HG03103 (cell line): ENCODE data around the gene RBFOX1.

Source experiments
- ATAC-seq: cut with Tn5 transposase; IDR thresholded peaks from one replicate; pipeline ENCODE4 v1.9.1; 2021; ENCODE audit warnings: low read depth; ENCODE audit not compliant: unreplicated experiment

RBFOX1 gene

DNA sequence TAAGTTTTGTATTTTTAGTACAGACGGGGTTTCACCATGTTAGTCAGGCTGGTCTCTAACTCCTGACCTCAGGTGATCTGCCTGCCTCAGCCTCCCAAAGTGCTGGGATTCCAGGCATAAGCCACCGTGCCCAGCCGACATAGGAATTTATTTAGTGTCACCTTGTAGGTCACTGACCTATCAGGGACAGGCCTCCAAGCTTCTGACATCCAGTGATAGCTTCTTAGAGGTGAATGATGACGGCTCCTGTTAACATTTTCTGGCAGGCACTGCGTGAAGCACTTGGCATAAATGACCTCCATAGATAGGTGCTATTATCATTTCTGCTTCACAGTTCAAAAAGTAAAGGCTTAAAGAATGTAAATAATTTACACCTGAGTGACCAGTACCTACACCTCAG, 71.6 kb downstream of the RBFOX1 start:
- ATAC-seq: no peak

DNA sequence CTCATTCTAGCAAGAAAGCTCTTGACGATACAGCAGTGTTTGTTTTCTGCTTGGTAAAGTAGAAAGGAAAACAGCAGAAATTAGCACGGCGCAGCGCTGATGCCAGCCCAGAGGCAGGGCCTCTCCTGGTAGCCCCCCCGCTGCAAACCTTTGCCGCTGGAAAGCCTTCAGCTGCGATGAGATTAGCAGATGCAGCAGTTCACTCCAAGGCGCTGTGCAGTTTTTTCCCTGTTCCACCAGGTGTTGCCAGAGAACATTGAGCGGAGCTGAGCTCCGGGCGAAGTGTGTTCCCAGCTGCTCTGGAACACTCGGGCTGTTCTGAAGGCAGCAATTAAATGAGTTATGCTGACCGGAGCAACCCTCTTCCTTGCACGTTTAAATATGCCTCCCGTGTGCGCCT, 72.5 kb downstream of the RBFOX1 start:
- ATAC-seq: no peak

DNA sequence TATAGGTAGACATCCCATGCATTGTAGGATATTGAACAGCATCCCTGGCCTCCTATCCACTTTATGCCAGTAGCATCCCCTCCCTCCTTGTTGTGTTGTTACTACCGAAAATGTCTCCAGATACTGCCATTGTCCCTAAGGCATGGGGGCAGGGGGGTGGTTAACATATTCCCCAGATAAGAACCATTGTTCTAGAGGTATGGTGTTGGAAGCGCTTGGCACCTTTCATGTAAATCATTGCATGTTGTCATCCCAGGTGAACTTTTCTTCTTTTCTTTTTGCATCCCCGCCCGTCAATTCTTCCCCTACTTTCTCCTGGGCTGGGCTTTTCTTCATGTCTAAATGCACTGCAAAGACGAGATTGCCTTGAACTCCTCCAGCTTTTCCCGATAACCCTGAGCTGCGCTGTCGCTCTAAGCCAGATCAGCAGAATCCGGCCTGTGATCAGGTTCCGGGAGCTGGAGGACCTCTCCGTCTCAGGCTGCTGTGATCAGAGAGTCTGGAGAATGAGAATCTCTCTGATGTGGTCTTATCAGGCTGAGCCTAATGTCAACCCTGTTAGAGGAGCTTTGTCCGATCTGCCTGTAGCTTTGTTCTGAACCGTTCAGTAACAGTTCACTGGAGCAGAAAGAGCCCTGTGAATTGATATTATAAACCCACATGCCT, 76.2 kb downstream of the RBFOX1 start:
- no peak for ATAC-seq

DNA sequence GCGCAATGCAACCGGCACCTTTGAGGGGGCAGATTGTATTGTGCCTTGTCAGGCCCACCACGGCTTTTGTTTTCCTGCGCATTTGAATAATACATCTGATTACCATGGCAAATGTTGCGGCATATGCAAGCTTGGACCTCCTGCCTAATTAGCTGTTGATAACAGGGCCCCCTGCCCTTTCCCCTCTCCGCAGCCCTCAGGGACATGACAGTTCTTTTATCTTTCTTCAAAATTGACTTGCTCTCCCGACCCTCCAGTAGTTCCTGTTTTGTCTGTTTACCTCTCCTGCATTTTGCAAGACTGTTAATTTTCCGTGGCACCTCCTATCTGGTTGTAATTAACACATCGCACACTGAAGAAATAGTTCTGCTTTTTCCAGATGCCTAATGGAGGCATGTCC, 86.8 kb downstream of the RBFOX1 start:
- no peak for ATAC-seq

DNA sequence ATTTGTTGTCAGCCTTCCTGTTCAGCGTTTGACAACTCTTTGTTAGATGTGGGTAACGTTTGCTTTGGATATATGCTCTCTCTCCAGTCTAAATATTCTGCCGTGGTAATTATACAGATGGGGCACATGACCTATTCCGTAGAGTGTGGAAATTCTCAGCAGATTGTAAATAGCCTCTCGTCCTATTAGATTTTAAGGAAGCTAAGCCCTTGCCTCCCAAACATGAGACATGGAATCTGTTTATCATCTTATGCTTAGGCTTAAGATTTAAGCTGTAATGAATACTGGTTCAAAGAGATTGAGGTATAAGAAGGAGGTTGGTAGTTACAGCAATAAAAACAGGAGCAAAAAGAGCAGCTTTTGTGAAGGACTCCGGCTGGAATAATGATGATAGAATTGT, 87.4 kb downstream of the RBFOX1 start:
- ATAC-seq: no peak

DNA sequence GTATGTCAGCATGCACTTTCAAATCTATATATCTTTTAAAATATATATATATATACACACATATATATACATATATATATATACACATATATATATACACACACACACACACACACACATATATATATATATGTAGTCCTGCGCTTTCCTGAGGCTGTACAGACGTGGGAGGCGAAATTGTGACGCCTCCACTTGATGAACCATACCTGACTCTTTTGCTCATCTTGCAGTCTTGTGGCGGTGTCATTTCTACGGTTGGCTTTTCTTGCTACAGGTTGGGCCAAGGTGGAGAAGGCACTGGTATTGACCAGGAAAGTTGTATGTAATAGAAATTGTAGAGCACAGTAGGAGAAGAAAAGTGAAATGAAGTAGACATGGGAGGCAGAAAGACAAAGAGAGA, 88.2 kb downstream of the RBFOX1 start:
- ATAC-seq: no peak

DNA sequence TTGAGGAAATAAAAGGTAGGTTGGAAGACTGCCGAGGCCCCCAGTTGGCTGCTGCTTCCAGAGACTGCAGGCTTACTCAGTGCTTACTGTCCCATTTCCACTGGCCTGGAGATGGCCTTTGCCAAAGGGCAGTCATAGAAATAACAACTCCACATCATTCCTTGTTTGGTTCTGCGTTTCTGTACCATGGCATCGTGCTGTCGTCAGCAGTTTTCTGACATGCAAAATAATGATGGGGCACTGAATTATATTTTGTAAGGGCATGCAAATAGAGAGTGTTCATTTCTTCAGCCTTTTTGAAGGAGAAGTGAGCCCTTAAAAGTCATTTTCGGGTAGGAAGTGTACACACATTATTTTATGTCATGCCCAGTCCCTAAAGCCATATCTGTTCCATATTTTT, 88.9 kb downstream of the RBFOX1 start:
- ATAC-seq: no peak

DNA sequence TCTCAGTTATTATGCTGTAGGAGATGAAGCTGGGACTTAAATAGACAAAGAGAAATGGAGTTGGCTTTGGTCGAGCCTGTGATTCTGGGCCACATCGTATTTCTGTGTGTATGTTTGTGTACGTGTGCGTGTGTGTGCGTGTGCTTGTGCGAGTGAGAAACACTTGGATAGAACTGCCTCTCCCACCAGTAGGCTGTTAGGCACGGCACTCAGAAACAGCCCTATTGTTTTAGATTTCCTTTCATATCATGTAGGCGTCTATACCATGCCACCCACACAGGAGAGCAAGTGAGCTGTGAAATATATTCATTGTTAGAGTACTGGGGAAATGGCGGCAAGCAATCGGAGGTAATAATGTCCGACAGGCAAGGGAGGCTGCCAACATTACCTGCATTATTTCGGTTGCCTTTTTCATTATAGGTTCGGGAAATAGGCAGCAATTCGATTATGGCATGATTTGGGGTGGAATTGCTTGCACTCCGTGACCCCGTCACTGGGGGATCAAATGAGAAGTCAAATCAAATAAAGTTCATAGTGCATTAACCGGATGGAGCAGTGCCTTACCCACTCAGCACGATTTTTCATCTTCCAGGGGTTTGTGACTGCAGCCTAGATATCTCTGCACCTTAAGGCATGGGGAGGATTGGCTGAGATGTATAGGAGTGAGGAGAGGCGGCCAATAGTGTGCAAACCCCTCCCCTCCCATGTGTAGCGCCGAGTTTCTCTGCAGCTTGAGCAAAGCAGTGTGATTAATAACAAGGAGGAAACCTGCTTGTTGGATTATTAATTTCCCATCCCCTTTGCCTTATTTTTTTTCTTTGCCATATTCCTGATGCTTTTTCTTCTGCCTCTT, 89.6 kb downstream of the RBFOX1 start:
- ATAC-seq: no peak

DNA sequence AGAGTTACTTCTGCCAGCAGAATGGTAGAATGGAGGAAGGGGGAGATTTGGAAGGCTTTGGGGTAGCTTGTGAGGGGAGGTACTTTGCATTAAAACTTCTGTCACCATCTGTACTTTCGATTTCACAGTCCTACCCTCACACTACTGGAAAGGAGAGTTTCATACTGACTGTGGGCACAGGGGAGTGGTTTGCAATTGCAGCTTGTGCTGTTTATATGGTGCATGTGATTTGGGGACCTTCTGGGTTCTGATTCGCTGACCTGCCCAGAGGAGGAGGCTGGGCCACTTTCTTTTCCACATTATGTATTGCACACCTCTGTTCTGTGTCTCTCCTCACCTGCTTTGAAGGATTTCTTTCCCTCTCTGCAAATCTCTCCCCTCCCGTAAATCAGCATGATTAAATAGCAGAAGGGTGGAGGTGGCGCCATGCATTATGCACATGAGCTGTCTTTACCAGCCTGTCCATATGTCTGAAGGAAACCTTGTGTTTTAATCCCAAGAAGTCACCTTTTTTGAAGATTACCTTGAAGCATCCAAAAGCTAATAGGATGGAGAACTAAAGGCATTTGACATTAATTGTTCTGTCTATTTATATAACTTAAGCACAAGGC, 90.9 kb downstream of the RBFOX1 start:
- no peak for ATAC-seq

DNA sequence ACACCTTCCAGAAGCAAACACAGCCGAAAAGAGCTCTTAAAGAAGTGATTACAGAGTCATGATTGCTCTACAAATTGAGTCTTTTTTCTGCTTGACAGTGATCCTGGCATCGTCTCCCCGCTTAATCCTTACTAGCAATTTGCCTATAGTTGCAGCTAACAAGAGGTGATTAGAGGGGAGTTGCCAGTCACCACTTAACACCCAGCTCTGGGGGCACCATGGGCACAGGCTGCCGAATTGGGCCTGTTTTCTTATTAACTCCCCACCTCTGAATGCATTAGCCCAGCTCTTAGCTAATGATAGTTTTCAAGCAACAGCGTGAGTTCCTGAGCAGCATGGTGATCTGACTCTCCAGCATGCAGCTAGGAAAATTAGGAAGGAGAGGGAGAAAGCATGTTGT, 93.5 kb downstream of the RBFOX1 start:
- no peak for ATAC-seq

DNA sequence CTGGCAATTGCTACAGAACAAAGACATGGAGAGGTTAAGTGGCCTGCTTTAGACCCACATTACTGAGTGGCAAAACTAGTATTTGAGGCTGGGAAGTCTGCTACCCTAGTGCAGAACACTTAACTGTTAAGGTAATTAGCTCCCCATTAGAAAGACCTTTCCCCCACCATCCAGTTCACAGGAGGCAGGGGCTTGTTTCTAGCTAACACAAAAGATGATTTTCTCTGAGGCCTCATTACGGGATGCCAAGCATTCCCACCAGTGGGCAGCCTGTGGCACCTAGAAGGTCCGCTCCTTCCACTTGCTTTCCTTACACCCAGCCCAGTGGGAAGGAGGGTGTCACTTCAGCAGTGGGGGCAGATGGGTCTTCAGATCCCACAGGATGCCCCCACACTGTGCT, 99.1 kb downstream of the RBFOX1 start:
- no peak for ATAC-seq

DNA sequence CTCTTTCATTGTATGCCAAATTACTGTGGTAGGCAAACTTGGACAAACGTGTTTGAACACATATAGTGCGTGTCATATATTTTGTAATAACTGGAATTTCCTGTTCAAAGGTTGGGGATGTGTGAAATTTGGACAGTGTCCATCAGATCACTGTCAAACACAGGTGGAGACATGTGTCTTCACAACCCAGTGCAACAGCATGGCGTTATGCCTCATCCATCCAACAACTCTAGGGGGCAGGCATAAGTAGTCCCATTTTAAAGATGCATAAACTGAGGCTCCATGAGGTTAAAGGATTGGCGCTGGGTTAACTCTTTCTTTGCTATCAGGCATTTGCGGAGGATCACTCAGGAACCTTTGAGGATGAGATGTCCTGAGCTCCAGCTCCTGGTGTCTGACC, 103.7 kb downstream of the RBFOX1 start:
- no peak for ATAC-seq

DNA sequence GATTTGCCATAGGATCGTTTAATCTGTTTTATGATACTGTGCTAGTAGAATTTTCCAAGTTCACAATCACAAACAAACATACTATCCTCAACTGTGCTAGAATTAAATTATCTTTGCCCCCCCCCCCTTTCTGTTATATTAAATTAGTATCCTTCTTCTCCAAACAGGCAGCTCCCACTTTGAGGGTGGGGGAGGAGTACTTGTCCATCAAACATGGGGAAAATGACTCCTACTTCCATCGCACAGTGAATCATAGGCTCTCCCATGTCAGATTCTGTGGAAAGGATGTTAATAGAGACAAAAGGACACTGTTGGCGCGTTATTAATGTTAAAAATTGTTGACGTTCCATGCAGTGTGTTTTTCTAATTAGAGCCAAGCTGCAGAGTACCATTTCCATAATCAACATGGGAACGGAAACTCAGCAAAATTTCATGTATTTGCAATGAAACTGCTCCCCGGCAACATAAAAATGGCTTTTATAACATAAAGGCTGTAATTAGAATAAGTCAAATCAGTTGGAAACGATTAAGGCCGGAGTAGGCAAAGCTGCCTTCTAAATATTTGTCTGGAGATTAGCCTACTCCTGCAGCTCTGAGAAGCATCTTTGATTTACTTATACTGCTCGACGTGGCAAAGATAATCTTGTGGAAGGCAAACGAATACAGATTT, 104.6 kb downstream of the RBFOX1 start:
- no peak for ATAC-seq

DNA sequence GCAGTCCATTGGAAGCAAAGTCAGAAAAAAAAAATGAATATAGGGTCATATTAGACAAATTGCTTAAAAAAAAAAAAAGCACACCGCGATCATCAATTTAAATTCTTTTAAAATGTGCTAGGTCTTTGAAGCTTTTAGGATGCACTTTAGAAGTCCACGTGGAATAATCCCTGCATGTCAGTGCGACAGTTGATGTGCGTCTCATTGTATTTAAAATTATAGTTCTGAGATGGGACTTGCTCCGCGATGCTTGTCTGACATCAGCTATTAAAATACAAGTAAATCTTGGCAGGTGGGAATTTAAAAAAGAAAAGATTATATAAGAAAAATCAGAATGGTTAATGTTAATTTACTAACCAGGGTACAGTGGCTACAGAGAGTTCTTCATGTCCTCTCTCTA, 105.2 kb downstream of the RBFOX1 start:
- ATAC-seq: no peak

DNA sequence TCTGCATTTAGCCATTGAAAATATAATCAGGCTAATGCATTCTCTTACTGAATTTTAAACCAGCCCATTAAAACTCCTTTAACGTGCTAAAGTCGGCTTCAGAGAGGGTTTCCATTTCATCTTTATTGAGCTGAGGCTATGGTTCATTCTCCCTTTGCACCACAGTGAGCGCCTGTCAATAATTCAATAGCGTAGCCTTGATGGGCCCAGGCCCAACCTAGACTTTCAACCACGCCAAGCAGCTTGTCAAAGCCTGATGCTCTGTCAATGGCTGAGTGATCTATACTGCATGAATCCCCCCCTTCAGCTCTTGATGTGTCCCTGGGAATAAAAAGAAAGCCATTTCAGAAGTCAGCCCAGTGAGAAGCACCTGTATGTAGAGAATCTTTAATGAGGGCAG, 106.0 kb downstream of the RBFOX1 start:
- no peak for ATAC-seq

DNA sequence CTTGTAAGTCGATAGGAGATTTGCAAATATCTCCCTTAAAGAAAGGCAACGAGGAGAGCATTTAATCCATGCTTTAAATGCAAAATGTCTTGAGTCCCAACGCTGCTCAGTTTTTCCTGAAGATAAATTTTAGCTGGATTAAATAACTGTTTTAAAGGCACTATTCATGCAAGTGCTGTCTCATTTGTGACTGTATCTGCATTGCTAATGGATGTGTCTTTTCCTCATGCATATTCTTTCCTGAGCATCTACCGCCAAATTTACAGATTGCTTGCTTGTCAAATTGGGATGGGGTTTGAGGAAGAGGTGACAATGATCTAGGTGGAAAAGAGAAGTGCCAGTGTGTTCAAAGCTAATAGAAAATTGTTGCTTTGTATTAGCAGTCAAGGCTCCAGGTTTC, 106.9 kb downstream of the RBFOX1 start:
- ATAC-seq: no peak

DNA sequence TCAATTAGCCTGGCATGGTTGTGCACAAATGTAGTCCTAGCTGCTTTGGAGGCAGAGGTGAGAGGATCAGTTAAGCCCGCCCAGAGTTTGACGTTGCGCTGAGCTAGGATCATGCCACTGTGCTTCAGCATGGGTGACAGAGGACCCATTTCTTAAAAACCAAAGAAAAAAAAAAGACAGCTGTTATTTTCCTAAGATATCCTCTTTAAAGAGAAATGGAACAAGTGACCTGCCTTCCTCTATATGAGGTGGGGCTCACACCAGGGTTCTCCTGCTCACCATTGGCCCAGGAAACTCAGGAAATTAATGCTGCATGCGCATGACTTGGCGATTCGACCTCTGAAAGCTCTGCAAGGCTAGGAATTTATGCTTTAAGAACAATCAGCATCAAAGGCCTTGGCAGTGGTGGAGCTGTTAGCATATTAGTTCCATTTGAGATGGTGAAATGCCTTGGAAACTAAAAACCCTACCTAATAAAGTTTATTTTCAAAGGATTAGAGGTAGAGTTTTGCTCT, 108.3 kb downstream of the RBFOX1 start:
- ATAC-seq: no peak

DNA sequence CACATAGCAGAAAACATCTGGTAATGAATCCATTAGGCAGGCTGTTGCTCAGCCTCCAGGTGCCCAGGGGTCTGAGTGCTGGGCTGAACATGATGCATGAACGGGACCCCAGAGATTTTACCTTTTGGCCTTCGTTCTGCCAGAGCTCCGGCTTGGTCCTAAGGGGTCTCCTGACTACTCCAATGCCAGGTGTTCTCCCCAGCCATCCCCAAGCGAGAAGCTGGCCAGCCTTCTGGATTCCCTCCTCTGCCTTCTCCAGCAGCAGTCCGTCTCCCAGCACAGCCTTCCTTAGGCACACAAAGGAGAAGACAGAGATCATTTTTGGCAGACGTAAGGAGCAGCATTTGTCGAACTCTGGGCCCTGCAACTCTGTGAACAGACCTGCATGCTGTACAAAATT, 109.4 kb downstream of the RBFOX1 start:
- ATAC-seq: no peak

DNA sequence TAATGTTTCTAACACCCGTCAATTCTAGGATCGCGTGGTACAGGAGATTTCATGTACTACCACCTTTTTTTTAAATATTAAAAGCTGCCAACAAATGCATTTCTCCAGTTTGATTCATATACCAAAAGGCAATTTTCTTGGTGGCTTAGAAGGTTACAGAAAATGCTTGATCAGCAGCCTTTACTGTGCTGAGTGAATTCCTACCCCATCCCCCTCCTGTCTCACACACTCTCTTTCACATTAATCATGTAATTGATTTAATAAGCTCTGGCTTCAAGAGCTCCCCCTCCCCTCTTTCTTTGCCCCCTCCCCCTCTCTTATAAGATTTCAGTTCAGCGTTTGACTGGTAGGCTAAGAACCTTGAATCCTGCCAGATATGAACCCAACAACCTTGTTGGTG, 110.5 kb downstream of the RBFOX1 start:
- ATAC-seq: no peak

DNA sequence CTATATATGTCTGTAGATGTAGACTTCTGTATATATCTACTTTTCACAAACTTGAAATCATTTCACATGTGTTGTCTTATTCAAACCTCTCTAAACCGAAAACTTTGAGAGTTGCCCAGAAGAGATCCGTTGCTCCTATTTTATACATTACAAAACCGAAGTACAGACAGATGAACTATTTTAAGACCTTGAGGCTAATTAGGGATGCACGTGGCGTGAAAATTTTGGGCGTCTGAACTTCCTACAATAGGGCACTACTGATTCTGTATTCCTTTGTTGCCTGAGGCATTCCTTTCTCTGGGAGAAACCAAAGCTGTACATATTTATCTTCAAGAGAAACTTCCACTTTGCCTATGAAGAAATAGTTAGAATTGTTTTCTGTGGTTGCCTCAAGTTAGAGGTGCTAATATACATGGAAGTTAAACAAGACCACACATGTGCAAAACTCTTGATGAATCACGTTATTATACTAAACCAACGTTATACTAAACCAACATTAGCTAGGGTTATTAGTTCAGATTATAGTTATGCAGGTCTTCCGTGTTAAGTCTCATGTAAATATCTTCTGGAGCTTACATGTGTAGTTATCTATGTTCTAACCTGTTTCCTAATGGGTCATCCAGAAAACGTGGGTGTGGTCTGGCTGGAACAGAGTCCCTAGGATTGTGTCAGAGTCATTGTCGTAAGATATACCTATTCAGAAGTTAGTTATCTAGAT, 111.2 kb downstream of the RBFOX1 start:
- ATAC-seq: no peak
